Panc1 (cell line): ENCODE measurements around the gene KIF23. TPM values are rescaled to one million over a fixed set of nuclear protein-coding genes. Genes with fewer than 3 reads are reported as not detected.

Source experiments
- ATAC-seq: fragments of 200-7000 bp; cut with Tn5 transposase; 2 replicates; pipeline ENCODE4 v1.9.1; 2020; ENCODE audit warnings: mild to moderate bottlenecking, moderate library complexity
- BruUV-seq: library from RNA; stranded (reverse); fragments of 400-500 nt; replicated peaks from 2 replicates; lab custom pipeline; 2021; lab: Mats Ljungman, UMichigan
- CTCF ChIA-PET: fragments of 300-600 bp; sonication (Branson Sonifier 250); formaldehyde crosslinking; loops from one replicate; lab custom pipeline; 2022; ENCODE audit warnings: antibody characterized with exemption; lab: Charles Lee
- POLR2A ChIA-PET: fragments of 300-600 bp; sonication (Branson Sonifier 250); formaldehyde crosslinking; loops from one replicate; lab custom pipeline; 2022; ENCODE audit warnings: antibody characterized with exemption; lab: Charles Lee
- DNase-seq: peaks from one replicate; pipeline ENCODE4 v3.0.0-alpha.2; 2010; ENCODE audit warnings: low read depth, low spot score
- H3K27ac ChIP-seq: 2 replicates; pipeline ENCODE4 v1.5.1; 2011; ENCODE audit warnings: mild to moderate bottlenecking, low read length, inconsistent platforms
- H3K27me3 ChIP-seq: fragments of 200-500 bp; sonication (Bioruptor generic); 2 replicates; pipeline ENCODE4 v1.6.0; 2014; ENCODE audit warnings: low read length, inconsistent platforms; ENCODE audit not compliant: control insufficient read depth, insufficient read depth
- H3K36me3 ChIP-seq: fragments of 200-500 bp; sonication (Bioruptor generic); 2 replicates; pipeline ENCODE4 v1.5.1; 2014; ENCODE audit warnings: inconsistent platforms, mild to moderate bottlenecking, low read length, moderate library complexity; ENCODE audit not compliant: control insufficient read depth, insufficient read depth
- H3K4me1 ChIP-seq: 2 replicates; pipeline ENCODE4 v1.5.1; 2011; ENCODE audit warnings: inconsistent platforms, mild to moderate bottlenecking, low read length, moderate library complexity; ENCODE audit not compliant: control insufficient read depth, insufficient read depth
- H3K4me3 ChIP-seq, 2 experiments: 2 replicates each; pipeline ENCODE4 v1.5.1; 2011 to 2012; ENCODE audit warnings: low read depth in 2 of 2, low read length in 2 of 2, mild to moderate bottlenecking in 2 of 2, inconsistent platforms in 1 of 2, moderate library complexity in 1 of 2
- H3K9me3 ChIP-seq: fragments of 200-500 bp; sonication (Bioruptor generic); 2 replicates; pipeline ENCODE4 v1.5.1; 2014; ENCODE audit warnings: low read depth, mild to moderate bottlenecking, inconsistent platforms, low read length, moderate library complexity; ENCODE audit not compliant: control insufficient read depth, insufficient read depth
- POLR2AphosphoS5 ChIP-seq: IDR thresholded peaks from 2 replicates; pipeline ENCODE4 v1.6.1; 2012; ENCODE audit warnings: mild to moderate bottlenecking, low read depth, low read length, moderate library complexity
- SIN3A ChIP-seq: IDR thresholded peaks from 2 replicates; pipeline ENCODE4 v1.6.1; 2012; ENCODE audit warnings: low read depth, mild to moderate bottlenecking, low read length, moderate library complexity, borderline replicate concordance; ENCODE audit not compliant: insufficient read depth
- TCF7L2 ChIP-seq: IDR thresholded peaks from 2 replicates; pipeline ENCODE4 v1.6.1; 2011; ENCODE audit warnings: mild to moderate bottlenecking, low read depth, low read length, inconsistent platforms
- in situ Hi-C: cut with HindIII; loops from 2 replicates; pipeline ENCODE4 v1.10.0; 2016; ENCODE audit warnings: low sequenced_read_pairs, low pct_unique_long_range_greater_than_20kb
- intact Hi-C: fragments of 100-400 bp; cut with micrococcal nuclease; formaldehyde crosslinking; loops from one replicate; pipeline ENCODE4 v1.10.0; 2022; ENCODE audit not compliant: unreplicated experiment
- total RNA-seq: library from RNA; stranded (reverse); gene quantifications from one replicate; pipeline ENCODE4 v1.2.1, GENCODE V29; 2021; ENCODE audit not compliant: unreplicated experiment
- TF ChIP-seq, protein P1 (sequence below), 2 experiments: IDR thresholded peaks; 2 replicates each; pipeline ENCODE4 v1.6.1; 2011 to 2012; ENCODE audit warnings: low read depth in 2 of 2, control low read depth in 1 of 2, low read length in 1 of 2, mild to moderate bottlenecking in 1 of 2, moderate library complexity in 1 of 2; ENCODE audit not compliant: insufficient read depth in 1 of 2
- TF ChIP-seq, protein P2 (sequence below): fragments of 450-650 bp; IDR thresholded peaks from 2 replicates; pipeline ENCODE4 v1.5.1; 2017; ENCODE audit warnings: mild to moderate bottlenecking

KIF23 gene
- total RNA-seq, 1 experiment from 2014 or later, result 82.5 TPM

DNA sequence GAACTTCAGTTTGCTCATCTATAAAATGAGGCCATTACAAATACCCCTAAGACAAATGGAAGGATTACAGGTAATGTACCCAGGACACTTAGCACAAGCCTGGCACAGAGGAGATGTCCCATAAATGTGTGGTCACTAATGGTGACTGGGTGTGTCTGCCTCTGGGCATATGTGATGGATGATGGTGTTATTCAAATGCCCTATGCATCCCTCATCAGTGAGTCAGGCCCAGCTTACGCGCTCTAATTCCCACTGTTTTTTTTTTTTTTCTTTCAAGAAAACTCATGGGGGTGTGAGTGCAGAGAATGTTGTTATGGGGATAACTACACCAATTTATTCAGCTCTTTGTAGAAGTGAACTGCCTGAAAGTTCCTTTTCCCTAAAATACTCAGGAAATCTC, 23.6 kb upstream of the KIF23 start:
- DNase-seq, result no peak
- ChIA-PET POLR2A (no interaction called here), CTCF (no interaction called here)
- BruUV-seq, result no TSS peak
- H3K36me3 ChIP-seq, result no peaks in the 10 kb centered on the region
- TF ChIP-seq TCF7L2, result no peak
- TF ChIP-seq, protein P1, sequence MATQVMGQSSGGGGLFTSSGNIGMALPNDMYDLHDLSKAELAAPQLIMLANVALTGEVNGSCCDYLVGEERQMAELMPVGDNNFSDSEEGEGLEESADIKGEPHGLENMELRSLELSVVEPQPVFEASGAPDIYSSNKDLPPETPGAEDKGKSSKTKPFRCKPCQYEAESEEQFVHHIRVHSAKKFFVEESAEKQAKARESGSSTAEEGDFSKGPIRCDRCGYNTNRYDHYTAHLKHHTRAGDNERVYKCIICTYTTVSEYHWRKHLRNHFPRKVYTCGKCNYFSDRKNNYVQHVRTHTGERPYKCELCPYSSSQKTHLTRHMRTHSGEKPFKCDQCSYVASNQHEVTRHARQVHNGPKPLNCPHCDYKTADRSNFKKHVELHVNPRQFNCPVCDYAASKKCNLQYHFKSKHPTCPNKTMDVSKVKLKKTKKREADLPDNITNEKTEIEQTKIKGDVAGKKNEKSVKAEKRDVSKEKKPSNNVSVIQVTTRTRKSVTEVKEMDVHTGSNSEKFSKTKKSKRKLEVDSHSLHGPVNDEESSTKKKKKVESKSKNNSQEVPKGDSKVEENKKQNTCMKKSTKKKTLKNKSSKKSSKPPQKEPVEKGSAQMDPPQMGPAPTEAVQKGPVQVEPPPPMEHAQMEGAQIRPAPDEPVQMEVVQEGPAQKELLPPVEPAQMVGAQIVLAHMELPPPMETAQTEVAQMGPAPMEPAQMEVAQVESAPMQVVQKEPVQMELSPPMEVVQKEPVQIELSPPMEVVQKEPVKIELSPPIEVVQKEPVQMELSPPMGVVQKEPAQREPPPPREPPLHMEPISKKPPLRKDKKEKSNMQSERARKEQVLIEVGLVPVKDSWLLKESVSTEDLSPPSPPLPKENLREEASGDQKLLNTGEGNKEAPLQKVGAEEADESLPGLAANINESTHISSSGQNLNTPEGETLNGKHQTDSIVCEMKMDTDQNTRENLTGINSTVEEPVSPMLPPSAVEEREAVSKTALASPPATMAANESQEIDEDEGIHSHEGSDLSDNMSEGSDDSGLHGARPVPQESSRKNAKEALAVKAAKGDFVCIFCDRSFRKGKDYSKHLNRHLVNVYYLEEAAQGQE (IDR thresholded peaks at IDR 0.05; ENCODE audit: insufficient read depth in 1 of 2, low read depth in 2 of 2, low read length in 1 of 2), result no peak
- TF ChIP-seq SIN3A, result no peak
- no peak for TF ChIP-seq POLR2AphosphoS5
- TF ChIP-seq, protein P2, sequence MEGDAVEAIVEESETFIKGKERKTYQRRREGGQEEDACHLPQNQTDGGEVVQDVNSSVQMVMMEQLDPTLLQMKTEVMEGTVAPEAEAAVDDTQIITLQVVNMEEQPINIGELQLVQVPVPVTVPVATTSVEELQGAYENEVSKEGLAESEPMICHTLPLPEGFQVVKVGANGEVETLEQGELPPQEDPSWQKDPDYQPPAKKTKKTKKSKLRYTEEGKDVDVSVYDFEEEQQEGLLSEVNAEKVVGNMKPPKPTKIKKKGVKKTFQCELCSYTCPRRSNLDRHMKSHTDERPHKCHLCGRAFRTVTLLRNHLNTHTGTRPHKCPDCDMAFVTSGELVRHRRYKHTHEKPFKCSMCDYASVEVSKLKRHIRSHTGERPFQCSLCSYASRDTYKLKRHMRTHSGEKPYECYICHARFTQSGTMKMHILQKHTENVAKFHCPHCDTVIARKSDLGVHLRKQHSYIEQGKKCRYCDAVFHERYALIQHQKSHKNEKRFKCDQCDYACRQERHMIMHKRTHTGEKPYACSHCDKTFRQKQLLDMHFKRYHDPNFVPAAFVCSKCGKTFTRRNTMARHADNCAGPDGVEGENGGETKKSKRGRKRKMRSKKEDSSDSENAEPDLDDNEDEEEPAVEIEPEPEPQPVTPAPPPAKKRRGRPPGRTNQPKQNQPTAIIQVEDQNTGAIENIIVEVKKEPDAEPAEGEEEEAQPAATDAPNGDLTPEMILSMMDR, result no peak
- intact Hi-C loops, result loop anchor here (5.0 kb wide), 1 partner anchor 318 kb away; no protein-coding TSS in a partner anchor
- no peaks in the 10 kb centered on the region for H3K27me3 ChIP-seq
- H3K9me3 ChIP-seq, result no peaks in the 10 kb centered on the region
- no peak overlapping the region for H3K27ac ChIP-seq
- H3K4me1 ChIP-seq, result peaks cover 3% of the 10 kb centered on the region
- ATAC-seq, result no peak
- no peak overlapping the region for H3K4me3 ChIP-seq
- in situ Hi-C loops, result no loop called here

DNA sequence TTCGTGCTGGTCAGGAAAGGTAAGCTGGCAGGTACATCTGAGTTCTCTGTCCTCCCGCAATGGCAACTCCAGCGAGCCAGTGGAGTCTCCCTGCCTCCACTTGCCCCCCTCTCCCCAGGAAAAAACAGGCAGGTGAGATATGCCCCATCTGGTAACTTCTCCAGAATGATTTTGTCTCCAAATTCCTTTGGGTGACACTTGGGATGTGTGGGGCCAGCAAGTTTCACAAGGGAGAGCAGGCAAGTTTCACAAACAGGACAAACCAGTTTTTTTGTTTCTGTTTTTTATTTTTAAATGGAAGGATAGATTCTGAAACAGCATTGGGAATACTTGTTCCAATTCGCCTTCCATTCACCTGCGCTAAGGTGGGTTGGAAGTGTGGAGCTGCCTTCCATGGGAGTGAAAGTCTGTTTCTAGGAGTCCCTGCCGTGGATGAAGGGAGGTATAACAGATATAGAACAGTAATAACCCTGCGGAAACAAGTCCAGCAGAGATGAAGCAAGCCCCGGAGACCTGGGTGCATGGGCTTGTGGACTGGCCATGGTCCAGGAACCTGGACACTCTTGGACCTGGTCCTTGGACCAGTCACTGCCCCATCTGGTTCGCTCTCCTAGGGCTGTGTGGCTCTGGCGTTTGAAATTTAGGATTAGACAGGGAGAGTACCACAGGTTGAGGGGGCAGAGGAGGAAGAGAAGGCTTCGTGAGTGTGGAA, 22.9 kb upstream of the KIF23 start:
- BruUV-seq, result no TSS peak
- H3K4me1 ChIP-seq, result peaks cover 3% of the 10 kb centered on the region
- H3K27me3 ChIP-seq, result no peaks in the 10 kb centered on the region
- no peak overlapping the region for H3K4me3 ChIP-seq
- H3K9me3 ChIP-seq, result no peaks in the 10 kb centered on the region
- intact Hi-C loops (loop anchor here (5.0 kb wide), 1 partner anchor 319 kb away; no protein-coding TSS in a partner anchor), in situ Hi-C loops (no loop called here)
- DNase-seq (no peak), ATAC-seq (no peak)
- H3K36me3 ChIP-seq, result no peaks in the 10 kb centered on the region
- TF ChIP-seq TCF7L2, result no peak
- TF ChIP-seq, protein P2, result no peak
- TF ChIP-seq, protein P1 (IDR thresholded peaks at IDR 0.05; ENCODE audit: insufficient read depth in 1 of 2, low read depth in 2 of 2, low read length in 1 of 2), result no peak
- no peak for TF ChIP-seq POLR2AphosphoS5
- TF ChIP-seq SIN3A, result no peak
- ChIA-PET POLR2A (interaction anchor here (0.5 kb wide), 1 partner anchor 647 kb away, joined by 3 read pairs; no protein-coding TSS in a partner anchor), CTCF (no interaction called here)
- H3K27ac ChIP-seq, result no peak overlapping the region
